ENCODE measurements around the gene BBC3. TPM values are rescaled to one million over a fixed set of nuclear protein-coding genes. Genes with fewer than 3 reads are reported as not detected.
"Not testable (repeated sequence)": the region's sequence is repeated elsewhere in the genome, so short reads cannot be mapped to it uniquely, and the experiment has no call there.

Gene BBC3, protein sequence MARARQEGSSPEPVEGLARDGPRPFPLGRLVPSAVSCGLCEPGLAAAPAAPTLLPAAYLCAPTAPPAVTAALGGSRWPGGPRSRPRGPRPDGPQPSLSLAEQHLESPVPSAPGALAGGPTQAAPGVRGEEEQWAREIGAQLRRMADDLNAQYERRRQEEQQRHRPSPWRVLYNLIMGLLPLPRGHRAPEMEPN
- total RNA-seq: 3.8 TPM
- long read RNA-seq, partial matches to known transcripts: 2 of 9 reads
- long read RNA-seq, other reads (novel, unspliced or antisense): 0 of 9 reads

DNA sequence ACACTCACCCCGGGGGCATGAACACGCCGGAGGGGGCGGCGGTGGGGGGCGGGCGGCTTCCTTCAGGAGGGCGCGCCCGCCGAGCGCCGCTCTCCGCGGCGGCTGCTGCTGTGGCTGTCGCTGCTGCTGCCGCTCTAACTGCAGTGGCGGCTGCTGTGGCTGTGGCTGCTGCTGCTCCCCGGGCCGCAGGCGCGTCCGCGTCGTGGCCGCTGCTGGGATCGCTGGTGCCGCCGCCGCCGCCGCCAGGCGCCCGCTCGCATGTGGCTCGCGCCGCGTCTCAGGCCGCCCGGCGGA, at the start of gene BBC3:
TSS of gene BBC3 (minus strand) at position 279 of the 294 bp plus-strand sequence. CDS start 2,768 bp downstream, outside the sequence.
- no peak for DNase-seq
- no peak for ATAC-seq (ENCODE audit: poor library complexity)
- intact Hi-C loops (cut with DNase I): no loop called here

DNA sequence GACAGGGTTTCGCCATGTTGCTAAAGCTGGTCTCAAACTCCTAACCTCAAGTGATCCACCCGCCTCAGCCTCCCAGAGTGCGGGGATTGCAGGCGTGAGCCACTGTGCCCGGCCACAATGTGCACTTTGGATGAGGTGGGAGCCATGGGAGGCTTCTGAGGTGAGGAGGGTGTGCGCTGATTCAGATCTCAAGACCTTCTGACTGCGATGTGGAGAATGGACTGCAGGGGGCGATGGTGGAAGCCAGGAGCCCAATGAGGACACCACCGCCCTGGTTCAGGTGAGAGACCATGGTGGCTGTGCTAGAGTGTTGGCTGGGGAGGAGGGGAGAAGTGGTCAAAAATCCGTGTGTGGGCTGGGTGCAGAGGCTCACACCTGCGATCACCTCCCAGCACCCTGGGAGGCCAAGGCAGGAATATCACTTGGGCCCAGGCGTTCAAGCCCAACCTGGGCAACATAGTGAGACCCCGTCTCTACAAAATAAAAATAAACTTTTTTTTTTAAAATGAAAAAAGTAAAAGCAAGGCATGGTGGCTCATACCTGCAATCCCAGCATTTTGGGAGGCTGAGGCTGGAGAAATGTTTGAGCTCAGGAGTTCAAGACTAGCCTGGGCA, 49.3 kb upstream of the BBC3 start:
- no peak for DNase-seq
- ATAC-seq (ENCODE audit: poor library complexity): no peak
- intact Hi-C loops (cut with DNase I): no loop called here

DNA sequence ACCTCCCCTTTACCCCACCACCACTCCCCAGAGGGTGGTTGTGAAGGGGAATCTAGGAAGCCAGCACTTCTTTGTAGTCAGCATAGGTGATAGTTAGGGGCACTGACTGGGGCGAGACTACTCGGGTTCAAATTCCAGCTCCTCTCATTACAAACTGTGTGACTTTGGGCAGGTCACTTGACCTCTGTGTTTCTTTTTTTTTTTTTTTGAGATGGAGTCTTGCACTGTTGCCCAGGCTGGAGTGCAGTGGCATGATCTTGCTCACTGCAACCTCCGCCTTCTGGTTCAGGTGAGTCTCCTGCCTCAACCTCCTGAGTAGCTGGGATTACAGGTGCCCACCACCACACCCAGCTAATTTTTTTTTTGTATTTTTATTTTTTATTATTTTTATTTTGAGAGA, 45.5 kb upstream of the BBC3 start:
- DNase-seq; ATAC-seq (ENCODE audit: poor library complexity); intact Hi-C loops (cut with DNase I): not testable (repeated sequence)

DNA sequence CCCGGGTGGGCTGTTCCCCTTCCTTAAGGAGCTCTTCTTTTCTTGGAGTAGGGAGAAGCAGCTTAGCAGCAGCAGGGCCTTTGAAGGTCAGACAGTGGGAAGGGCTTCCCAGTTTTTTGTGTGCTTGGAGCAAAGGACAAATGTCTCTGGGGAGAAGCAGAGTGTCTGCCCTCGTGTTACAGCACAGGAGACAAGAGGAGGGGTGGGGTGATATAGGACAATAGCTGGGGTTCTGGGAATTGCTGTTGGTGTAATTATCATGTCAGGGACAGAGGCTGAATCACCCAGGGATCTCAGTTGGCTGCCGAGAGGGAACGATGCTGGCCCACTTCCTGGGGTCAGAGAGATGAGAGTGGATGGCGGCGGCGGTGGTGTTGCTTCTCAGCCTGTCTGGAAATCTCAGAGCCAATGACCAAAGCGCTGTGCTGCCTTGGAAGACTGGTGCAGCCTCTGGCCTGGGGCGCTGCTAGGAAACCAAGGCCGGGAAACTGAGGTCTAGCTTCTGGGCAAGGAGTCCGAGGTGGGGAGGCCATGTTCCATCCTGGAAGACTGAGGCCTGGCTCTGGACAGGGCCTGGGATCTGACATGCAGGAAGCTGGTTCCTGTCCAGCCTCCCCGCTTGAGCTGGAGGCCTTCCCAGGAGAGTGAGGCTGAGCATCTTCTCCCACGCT, 44.9 kb upstream of the BBC3 start:
- intact Hi-C loops (cut with DNase I): no loop called here
- ATAC-seq (ENCODE audit: poor library complexity) (no peak), DNase-seq (peak; percentile 77)

DNA sequence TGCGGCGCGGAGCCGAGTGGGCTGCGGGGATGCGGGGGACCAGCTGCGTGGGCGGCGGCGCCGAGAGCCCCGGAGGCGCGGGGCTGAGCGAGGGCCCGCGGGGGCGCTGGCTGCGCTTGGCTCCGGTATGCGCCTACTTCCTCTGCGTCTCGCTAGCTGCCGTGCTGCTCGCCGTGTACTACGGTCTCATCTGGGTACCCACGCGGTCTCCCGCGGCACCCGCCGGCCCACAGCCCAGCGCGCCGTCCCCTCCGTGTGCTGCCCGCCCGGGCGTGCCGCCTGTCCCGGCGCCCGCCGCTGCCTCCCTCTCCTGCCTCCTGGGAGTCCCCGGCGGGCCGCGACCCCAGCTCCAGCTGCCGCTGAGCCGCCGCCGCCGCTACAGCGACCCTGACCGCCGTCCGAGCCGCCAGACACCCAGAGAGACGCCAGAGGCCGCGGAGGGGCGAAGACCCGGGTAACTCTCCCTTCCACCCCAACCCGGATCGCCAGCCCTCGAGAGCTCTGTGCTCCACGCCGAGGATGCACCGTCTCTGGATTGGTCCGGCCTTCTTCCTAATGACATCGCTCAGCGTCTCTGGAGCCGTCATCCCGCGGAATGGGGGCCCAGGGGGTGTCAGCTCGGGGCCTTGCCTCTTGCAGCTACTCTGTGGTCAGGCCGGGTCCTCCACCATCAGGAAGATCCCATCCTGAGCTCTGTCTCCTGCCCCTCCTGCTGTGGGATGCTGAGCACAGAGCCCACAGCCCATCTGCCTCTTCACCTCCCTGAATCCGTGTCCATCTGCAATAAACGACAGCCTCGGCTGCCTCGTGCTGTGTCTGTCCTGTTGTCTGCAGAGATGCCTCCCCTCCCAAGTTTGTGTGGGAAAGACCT, 44.1 kb upstream of the BBC3 start:
- ATAC-seq (ENCODE audit: poor library complexity): no peak
- intact Hi-C loops (cut with DNase I): no loop called here
- peak; percentile 59 for DNase-seq

DNA sequence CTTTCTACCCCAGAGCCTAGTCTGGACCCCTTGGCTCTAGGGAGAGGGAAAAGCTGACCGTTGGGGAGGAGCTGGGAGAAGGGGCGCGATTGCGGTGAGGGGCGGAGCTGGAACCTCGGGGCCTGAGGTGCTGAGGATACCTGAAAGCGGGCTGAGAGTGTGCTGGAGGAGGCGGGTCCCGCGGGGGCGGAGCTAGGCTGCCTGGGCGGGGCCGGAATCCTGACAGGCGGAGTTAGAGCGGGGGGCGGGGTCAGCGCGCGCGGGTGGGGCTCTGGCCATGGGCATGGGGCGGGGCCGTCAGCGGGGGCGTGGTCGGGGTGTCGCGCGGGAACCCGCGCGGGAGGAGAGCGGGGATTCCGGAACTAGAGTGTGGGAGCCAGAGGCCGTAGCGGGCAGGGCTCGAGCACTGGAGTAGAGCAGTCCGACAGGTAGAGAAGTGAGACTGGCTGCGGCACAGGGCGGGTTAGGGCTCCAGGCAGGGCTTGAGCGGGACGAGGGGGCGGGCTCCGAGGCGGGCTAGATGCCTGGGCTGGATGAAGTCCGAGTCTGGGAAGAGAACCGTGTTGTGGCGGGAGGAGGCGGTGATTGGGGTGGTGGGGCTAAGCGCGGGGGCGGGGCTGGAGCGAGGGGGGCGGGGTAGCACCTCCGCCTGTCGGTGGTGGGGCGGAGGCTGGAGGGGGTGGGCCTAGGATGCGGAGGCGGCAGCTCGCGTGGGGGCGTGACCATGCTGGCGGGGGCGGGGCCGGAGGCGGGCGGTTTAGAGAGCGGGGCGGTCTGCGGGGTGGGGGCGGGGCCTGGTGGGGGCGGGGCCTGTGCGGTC, 43.3 kb upstream of the BBC3 start, which contains the start of gene INAFM1:
TSS of gene INAFM1 (plus strand) at position 815 of the 820 bp plus-strand sequence. CDS start 35 bp downstream, outside the sequence.
- peak; percentile 89 for ATAC-seq (ENCODE audit: poor library complexity)
- intact Hi-C loops (cut with DNase I): no loop called here
- DNase-seq: peak; percentile 99

DNA sequence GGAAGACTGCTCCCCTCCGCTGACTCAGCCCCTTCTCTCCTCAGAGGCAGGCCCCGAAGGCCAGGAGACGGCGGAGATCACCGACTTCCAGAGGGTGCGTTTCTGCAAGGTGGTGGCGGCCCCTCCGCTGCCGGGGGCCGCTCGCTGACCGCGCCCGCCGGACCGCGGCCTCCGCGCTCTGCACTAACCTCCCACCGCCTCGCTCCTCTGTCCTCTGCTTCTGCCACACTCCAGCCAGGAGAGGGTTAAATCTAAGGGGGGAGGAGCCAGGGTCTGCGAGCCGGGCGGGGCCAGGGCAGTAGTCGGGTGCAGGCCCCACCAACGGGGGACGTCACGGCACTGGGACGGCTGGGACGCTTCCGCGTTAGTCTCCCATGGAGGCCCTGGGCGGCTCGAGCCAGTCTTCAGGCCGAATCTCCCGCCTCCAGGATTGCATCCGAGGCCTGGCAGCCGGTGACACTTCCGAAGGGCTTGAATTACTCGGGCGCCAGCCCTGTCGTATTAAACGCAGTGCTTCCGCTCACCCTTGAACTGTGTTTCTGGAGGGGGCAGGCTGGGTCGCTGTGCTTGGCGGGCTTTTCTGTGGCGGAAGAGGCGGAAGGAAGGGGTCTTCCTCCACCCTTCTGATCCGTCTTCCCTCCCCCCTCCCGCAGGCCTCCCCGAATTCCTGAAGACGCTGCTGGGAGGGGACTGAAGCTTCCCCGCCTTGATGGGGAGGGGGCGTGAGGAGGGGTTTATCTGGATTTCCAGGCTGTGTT, 42.5 kb upstream of the BBC3 start:
- intact Hi-C loops (cut with DNase I): no loop called here
- ATAC-seq (ENCODE audit: poor library complexity) (peak; percentile 79), DNase-seq (peak; percentile 95)

DNA sequence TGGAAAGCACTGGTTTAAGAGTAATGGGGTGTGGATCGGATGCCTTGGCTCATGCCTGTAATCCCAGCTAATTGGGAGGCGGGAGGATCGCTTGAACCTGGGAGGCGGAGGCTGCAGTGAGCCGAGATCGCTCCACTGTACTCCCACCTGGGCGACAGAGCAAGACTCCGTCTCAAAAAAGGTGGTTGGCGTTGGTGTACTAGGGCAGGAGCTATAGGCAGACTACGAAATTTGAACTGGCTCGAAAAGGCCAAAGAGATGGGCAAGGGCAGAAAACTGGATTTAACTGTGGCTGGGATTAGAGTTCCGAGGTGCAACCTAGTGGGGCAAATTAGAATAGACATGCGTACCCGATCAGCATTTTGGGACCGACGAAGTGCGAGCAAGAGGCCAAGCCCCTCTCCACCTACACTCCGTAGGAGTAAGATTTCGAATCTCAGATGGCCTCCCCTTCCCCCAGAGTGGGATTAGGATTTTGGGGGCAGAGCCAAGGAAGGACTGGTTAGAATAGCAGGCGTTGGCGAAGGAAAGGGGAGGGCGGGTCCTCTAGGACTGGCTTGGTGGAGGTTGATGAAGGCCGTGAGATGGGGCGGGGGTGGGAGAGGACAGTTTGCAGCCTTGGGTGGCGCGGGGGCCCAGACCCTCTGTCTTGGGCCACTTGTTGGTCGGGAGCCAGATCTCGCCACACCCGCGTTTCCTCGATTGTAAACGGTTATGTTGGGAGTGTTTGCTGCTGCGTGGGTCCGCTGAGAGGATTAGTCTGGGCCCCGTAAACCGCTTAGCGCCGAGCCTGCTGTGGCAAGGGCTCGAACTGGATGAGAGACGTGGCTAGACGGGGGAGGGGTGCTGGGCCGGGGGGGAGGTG, 41.7 kb upstream of the BBC3 start:
- intact Hi-C loops (cut with DNase I): no loop called here
- DNase-seq: peak; percentile 69
- ATAC-seq (ENCODE audit: poor library complexity): no peak

DNA sequence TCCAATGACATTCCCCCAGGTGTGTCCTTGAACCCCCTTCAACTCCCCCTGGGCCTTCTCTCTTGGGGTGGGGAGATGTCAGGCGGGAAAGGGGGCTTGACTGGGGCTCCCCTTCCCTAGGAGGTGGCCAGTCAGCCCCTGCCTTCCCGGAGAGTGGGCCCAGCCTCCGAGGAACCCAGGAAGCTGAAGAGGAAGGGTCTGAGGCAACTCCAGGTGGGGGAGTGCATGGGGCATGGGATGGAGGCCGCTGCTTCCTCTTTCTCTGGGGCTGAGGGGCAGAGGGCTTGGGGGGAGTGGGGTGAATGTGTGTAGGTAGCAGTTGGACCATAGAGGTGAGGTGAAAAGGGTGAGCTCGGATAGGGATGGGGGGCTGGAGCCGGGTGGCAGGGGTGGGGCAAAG, 41.0 kb upstream of the BBC3 start:
- intact Hi-C loops (cut with DNase I): no loop called here

DNA sequence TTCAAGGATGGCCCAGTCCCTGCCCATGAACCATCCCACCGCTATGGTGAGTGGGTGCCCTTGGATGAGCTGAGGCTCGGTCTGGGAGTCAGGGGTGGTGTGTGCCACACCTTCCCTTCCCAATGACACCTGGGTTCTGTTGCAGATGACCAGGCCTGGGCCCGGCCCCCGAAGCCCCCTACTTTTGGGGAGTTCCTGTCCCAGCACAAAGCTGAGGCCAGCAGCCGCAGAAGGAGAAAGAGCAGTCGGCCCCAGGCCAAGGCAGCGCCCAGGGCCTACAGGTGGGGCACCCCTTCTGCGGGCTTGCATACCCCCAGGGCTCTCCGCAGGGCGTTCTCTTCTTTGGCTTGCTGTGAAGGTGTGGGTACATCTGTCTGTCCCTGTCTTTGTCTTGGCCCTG, 39.4 kb upstream of the BBC3 start:
- ATAC-seq (ENCODE audit: poor library complexity) (no peak), DNase-seq (no peak)
- intact Hi-C loops (cut with DNase I): no loop called here

More for the DNA sequence above, 41.0 kb upstream of the BBC3 start:
- DNase-seq (no peak), ATAC-seq (ENCODE audit: poor library complexity) (no peak)

DNA sequence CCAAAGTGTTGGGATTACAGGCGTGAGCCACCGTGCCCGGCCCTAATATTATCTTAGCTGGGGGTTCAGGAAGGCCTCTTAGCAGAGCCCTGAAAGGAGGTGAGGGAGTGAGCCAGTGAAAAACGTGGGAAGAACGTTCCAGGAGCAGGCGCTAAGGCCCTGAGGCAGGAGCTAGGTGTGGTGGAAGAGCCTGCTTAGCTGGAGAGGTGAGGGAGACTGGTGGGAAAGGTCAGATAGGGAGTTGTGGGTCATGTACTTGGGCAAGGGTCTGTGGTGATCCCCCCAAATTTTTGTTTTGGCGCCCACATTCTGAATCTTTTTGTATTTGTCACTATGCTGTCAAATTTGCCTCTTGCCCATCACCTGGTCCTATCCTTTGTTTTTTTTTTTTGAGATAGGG, 38.6 kb upstream of the BBC3 start:
- intact Hi-C loops (cut with DNase I): no loop called here
- DNase-seq: no peak

DNA sequence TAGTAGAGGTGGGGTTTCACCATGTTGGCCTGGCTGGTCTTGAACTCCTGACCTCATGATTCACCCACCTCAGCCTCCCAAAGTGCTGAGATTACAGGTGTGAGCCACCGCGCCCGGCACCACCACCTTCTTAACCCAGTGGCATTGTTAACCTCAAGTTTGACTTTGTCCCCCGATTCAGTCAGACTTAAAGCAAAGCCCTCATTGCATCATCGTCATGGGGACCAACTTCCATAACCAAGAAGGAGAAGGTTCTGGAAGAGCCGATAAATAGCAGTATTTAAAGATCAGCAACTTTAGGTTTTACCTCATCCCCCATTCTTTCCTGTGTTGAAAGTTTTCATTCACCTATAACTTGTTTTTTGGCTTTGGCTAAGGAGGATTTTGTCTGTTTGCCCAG, 37.0 kb upstream of the BBC3 start:
- intact Hi-C loops (cut with DNase I): no loop called here
- ATAC-seq (ENCODE audit: poor library complexity) (no peak), DNase-seq (no peak)

More for the DNA sequence above, 38.6 kb upstream of the BBC3 start:
- ATAC-seq (ENCODE audit: poor library complexity): no peak

DNA sequence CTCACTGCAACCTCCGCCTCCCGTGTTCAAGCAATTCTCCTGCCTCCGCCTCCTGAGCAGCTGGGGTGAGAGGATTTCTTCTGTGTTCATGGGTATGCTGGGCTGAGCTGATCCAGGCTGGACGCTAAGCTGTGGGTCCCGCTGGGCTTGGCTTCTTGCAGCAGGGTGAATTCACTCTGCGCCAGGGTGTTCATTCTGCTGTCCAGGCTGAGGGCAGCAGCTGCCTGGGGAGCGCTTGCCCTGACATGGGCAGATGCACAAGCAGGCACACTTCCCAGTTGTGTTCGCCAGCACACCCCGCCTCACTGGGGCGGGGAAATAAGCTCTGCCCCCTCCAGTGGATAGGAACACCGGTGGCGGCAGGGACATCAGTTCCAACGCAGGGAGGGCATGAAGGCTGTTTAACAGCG, 36.4 kb upstream of the BBC3 start:
- intact Hi-C loops (cut with DNase I): no loop called here
- DNase-seq (no peak), ATAC-seq (ENCODE audit: poor library complexity) (no peak)

DNA sequence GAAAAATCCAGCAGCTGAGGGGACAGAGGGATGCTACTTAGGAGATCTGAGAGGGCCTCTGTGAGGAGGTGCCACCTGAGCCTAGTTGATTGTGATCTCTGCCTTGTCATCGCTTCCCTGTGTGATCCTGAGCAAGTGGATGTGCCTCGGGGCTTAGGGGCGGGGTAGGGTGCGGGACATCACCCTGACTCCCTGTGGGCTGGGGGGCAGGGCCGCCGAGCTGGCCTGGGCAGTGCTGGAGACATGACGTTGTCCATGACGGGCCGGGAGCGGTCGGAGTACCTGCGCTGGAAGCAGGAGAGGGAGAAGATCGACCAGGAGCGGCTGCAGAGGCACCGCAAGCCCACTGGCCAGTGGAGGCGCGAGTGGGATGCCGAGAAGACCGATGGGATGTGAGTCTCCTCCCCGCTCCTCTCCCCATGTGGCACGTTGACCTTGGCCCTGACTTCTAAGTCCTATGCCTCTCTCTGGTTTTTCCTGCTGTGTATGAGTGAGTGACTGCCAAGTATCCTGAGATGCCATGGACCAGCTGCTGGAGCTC, 35.5 kb upstream of the BBC3 start:
- DNase-seq (no peak), ATAC-seq (ENCODE audit: poor library complexity) (no peak)
- intact Hi-C loops (cut with DNase I): no loop called here

DNA sequence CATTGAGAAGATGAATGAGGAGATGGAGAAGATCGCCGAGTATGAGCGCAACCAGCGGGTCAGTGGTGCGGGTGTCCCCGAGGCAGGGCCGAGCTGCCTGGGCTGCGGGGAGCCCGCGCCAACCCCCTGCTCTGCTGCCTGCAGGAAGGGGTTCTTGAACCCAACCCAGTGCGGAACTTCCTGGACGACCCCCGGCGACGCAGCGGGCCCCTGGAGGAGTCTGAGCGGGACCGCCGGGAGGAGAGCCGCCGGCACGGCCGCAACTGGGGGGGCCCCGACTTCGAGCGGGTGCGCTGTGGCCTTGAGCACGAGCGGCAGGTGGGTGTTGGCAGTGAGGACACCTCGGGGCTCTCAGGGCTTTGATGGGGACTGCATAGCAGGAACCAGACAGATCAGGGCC, 33.6 kb upstream of the BBC3 start:
- no peak for DNase-seq
- ATAC-seq (ENCODE audit: poor library complexity): no peak
- intact Hi-C loops (cut with DNase I): no loop called here

DNA sequence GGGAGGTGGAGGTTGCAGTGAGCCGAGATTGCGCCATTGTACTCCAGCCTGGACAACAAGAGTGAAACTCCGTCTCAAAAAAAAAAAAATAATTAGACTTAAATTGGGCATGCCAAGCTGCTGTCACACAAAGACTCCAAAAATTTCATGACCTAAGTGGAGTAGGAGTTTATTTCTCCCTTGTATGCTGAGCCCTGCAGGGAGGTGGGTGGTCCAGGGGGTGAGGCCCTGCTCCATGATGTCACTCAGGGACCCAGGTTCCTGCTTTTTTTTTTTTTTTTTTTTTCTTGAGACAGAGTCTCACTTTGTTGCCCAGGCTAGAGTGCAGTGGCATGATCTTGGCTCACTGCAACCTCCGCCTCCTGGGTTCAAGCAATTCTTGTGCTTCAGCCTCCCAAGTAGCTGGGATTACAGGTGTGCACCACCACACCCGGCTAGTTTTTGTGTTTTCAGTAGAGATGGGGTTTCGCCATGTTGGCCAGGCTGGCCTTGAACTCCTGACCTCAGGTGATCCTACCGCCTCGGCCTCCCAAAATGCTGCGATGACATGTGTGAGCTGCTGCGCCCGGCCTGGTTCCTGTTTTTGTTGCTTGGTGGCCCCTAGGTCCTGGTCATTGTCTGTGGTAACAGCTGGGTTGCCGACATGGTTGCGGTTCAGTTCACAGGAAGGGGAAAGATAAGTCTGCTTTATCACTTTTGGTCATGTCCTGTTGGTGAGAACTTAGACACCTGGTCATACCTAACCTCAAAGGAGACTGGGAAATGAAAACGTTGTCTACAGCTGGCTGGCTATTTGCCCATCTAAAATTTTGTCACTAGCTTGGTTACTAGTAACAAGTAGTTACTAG, 31.2 kb upstream of the BBC3 start:
- intact Hi-C loops (cut with DNase I); ATAC-seq (ENCODE audit: poor library complexity); DNase-seq: not testable (repeated sequence)

Measured in Right ventricle myocardium superior (tissue), 1 donor.